Ramos (cell line): ENCODE results near the gene TPCN2.
"Not testable (repeated sequence)": the region's sequence is repeated elsewhere in the genome, so short reads cannot be mapped to it uniquely, and the experiment has no call there.

Experiments
- in situ Hi-C: fragments of 300-500 bp; cut with MboI; formaldehyde crosslinking; loops from one replicate; pipeline ENCODE4 v1.14.3; 2022; ENCODE audit warnings: low sequenced_read_pairs; ENCODE audit not compliant: unreplicated experiment

The TPCN2 gene

GRCh38 chr11:69135420-69136363, 87.0 kb downstream of the TPCN2 start:
- in situ Hi-C loops: no loop called here

- in situ Hi-C loops: no loop called here
Measured at GRCh38 chr11:69136471-69136870, 87.7 kb downstream of the TPCN2 start.

DNA sequence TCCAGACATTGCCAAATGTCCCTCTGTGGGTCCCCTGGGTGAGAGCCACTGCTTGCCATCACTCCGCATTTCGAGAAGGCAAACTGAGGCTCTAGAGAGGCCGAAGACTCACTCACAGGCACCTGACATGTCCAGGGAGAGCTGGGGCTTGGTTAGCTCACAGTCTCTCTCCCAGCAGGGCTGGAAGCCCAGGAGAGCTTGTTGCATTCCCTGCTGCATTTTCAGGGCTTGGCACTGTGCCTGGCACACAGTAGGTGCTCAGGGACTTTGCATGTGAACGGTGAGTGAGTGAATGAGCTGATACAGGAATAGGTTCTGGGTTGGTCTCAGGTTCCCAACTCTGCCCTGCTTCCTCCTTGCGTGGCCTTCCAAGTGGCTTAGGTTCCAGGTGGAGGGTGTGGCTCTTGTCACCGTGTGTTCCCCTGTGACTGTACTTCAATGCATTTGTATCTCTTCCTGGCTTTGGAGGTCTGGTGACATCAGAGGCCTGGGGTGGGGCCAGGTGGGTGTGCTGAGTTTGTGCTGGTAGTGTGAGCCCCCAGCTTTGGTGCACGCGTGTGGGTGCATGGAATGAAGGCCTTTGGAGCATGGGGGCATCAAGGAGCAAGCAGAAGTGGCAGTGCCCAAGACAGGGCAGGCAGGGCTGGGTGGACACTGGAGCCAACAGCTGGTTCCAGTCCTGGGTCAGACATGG, 88.6 kb downstream of the TPCN2 start:
- in situ Hi-C loops: no loop called here

GRCh38 chr11:69138265-69138664, 89.5 kb downstream of the TPCN2 start:
- in situ Hi-C loops: no loop called here

DNA sequence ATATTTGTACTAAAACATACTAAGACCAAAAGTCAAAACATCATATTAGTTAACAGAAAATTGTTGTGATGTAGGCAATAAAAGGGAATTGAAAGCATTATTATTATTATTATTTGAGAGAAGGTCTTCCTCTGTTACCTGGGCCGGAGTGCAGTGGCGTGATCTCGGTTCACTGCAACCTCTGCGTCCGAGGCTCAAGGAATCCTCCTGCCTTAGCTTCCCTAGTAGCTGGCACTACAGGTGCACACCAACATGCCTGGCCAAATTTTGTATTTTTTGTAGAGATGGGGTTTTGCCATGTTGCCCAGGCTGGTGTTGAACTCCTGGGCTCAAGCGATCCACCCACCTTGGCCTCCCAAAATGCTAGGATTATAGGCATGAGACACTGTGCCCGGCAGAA, 91.4 kb downstream of the TPCN2 start:
- in situ Hi-C loops: not testable (repeated sequence)

DNA sequence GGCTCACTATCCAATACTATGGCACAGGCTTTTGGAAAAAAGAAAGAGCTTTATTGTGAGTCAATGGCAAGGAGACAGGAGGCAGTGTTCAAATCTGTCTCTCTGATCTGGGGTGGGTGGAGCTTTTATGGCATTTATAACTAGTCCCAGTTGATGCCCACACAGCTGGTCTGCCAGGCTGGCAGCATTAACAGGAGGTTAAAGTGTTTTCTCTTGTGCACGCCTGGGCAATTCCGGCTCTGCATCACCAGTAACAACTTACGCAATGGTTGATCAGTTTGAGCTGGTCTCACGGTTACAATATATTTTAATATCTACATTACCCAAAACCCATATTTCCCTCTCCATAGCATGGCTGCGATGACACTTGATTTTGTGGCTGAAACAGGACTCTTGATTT, 91.9 kb downstream of the TPCN2 start:
- in situ Hi-C loops: no loop called here

DNA sequence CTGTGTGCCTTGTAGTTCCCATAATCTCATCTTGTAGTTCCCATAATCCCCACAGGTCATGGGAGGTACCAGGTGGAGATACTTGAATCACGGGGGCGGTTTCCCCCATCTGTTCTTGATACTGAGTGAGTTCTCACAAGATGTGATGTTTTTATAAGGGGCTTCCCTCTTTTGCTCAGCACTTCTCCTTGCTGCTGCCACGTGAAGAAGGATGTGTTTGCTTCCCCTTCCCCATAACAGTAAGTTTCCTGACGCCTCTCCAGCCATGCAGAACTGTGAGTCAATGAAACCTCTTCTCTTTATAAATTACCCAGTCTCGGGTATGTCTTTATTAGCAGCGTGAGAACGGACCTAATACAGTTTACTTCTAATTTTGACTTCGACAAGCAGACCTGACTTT, 93.0 kb downstream of the TPCN2 start:
- in situ Hi-C loops: no loop called here

- in situ Hi-C loops: no loop called here
Measured at GRCh38 chr11:69142895-69143294, 94.2 kb downstream of the TPCN2 start.

DNA sequence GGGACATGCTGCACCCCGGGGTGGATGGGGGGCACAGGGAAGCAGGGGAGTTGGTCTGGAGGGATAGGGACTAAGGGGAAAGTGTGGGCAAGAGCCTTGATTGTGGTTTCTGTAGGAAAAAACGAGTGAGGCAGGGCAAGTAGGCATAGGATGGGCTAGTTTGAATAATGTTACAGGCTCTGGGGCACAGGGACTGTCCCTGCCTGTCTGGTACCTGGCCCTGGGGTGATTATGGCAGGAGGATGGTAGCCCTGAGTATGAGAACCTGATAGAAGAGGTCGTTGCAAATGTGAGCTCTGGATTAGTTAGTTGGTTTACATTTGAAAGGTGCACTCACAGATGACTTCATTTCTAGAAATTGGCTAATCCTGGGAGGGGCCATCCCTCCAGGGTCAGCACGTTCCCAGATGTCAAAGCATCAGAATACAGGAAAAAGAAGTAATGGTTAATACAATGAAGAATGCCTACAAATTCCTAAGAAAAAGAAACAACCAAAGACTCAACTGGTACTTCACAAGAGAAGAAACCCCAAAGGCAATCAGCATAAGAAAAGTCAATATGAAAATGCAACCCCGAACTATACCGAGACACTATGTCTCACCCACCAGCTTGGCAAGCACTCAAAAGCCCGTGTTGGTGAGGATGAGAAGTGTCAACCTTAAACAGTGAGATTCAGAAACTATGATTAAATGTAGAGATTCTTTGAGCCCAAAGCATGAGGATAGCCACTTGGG, 95.8 kb downstream of the TPCN2 start:
- in situ Hi-C loops: no loop called here

- in situ Hi-C loops: no loop called here
Measured at GRCh38 chr11:69145050-69145380, 96.3 kb downstream of the TPCN2 start.

DNA sequence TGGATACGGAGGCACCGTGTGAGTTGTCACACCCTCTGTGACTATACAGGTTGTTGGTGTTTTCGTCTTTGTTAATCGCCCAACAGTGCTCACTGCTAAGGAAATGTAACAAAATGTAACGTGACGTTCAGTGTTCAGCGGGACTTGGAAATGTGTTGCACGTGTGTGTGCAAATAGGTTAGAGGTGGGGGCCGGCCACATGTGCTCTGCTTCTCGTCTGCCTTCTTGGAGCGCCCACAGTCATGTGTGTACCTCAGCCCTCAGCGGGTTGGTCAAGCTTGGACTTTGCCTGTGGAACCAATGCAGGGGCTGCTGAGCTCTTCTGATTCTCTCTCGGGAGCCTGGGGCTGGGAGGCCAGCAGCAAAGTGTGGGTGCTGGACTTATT, 99.6 kb downstream of the TPCN2 start:
- in situ Hi-C loops: no loop called here

GRCh38 chr11:69148806-69149205, 100.1 kb downstream of the TPCN2 start:
- in situ Hi-C loops: no loop called here

DNA sequence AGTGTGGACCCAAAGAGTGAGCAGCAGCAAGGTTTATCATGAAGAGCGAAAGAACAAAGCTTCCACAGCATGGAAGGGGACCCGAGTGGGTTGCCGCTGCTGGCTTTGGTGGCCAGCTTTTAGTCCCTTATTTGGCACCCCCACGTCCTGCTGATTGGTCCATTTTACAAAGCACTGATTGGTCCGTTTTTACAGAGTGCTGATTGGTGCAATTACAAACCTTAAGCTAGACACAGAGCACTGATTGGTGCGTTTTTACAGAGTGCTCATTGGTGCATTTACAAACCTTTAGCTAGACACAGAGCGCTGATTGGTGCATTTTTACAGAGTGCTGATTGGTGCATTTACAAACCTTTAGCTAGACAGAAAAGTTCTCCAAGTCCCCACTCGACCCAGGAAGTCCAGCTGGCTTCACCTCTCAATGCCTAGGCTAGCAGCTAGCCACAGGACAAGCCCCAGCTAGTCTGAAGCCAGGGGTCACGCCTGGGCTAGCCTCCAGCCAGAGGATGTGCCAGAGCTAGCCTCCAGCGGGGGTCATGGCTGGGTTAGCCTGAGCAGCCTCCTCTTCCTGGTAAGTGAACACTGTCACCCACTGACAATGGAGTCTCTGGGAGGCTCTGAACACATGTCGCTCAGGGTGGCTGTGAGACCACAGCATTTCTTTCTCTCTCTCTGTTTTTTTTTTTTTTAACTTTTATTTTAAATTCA, 100.8 kb downstream of the TPCN2 start:
- in situ Hi-C loops: not testable (repeated sequence)

DNA sequence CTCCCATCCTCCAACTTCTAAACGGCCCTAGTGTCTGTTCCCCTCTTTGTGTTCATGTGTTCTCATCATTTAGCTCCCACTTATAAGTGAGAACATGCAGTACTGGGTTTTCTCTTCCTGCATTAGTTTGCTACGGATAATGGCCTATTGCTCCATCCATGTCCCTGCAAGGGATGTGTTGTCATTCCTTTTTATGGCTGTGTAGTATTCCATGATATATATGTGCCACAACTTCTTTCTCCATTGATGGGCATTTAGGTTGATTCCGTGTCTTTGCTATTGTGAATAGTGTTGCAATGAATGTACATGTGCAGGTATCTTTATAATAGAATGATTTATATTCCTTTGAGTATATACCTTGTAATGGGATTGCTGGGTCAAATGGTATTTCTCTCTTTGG, 101.4 kb downstream of the TPCN2 start:
- in situ Hi-C loops: no loop called here

GRCh38 chr11:69151836-69152235, 103.1 kb downstream of the TPCN2 start:
- in situ Hi-C loops: no loop called here

GRCh38 chr11:69152733-69153421, 104.1 kb downstream of the TPCN2 start:
- in situ Hi-C loops: no loop called here

GRCh38 chr11:69153661-69154060, 104.9 kb downstream of the TPCN2 start:
- in situ Hi-C loops: no loop called here

DNA sequence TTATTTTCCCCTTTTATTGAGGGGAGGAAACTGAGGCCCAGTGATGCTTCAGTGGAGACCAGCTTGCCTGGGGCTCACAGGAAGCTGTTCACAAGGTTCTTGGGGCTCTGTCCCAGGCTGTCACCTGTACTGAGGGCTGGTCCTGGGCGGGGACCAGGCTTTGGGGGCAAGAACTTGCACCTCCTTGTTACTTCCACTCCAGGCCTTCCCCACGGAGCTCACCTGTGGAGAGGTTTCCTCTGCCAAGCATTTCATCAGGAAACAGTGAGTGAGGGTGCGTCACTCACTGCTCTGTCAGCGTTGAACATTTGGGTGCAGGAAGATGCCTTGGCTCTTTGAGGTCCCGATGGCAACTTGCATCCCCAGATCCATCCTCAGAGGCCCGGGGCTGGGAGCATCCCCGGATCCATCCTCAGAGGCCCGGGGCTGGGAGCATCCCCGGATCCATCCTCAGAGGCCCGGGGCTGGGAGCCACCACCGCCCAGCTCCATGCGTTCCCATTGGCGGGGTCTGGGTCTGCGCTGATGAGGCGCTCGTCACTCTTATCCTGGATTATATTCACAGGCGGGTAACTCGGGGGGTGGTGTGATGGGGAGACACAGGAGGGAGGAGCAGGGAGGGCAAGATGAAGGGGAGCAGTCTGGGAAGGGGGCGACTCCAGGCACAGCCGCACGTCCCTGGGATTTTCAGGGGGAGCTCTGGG, 105.6 kb downstream of the TPCN2 start:
- in situ Hi-C loops: no loop called here

DNA sequence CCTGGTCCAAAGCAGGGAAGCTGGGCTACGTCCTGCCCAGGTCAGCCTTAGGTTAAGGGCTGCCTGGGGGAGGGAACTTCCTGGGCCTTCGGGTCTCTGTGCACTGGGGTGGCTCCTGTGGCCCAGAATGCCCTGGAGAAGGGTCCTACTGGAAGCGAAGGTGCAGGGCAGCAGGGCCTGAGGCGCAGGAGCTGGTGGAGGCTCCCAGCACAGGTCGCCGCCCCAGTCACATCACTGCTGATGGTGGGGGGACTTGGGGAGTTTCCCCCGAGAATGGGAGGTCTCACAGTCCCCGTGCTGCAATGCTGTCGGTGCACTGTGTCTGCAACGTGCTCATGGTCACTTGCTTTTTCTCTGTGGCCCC, 106.2 kb downstream of the TPCN2 start:
- in situ Hi-C loops: no loop called here
